Gastroesophageal sphincter (tissue), 3 donors: Measurements from ENCODE around the gene DGLUCY.

Source experiments
- EP300 ChIP-seq: sonication (generic); formaldehyde crosslinking; IDR thresholded peaks from one replicate; pipeline ENCODE4 v1.6.1; 2017; ENCODE audit warnings: antibody characterized with exemption, mild to moderate bottlenecking
- TF ChIP-seq, protein P1 (sequence below), 4 experiments: fragments of 200-600 bp in 2 of 4; fragments of 450-650 bp in 2 of 4; sonication (generic) in 1 of 4; IDR thresholded peaks; one replicate each; pipeline ENCODE4 v1.5.1; 2017 to 2019; ENCODE audit warnings: antibody characterized with exemption in 4 of 4, mild to moderate bottlenecking in 2 of 4, moderate library complexity in 2 of 4

DNA sequence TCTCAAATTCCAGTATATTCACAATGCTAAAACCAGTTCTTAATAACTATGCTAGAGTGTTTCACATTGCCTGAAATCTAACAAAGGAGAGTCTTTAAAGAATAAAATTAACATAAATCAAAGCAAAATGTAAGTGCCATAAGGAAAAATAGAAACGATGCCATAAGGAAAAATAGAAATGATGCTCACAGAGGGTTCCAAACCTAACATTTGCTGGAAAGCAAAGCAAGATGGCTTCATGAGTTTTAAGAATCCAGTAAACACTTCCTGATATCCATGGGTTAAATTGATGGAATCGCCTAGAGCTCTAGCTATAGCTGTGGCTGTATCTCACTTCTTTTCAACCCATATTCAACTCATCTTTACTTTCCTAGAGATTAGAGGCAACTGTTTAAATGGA, 66.7 kb downstream of the DGLUCY start:
- TF ChIP-seq, protein P1, sequence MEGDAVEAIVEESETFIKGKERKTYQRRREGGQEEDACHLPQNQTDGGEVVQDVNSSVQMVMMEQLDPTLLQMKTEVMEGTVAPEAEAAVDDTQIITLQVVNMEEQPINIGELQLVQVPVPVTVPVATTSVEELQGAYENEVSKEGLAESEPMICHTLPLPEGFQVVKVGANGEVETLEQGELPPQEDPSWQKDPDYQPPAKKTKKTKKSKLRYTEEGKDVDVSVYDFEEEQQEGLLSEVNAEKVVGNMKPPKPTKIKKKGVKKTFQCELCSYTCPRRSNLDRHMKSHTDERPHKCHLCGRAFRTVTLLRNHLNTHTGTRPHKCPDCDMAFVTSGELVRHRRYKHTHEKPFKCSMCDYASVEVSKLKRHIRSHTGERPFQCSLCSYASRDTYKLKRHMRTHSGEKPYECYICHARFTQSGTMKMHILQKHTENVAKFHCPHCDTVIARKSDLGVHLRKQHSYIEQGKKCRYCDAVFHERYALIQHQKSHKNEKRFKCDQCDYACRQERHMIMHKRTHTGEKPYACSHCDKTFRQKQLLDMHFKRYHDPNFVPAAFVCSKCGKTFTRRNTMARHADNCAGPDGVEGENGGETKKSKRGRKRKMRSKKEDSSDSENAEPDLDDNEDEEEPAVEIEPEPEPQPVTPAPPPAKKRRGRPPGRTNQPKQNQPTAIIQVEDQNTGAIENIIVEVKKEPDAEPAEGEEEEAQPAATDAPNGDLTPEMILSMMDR (IDR thresholded peaks at IDR 0.05) = no peak
- TF ChIP-seq EP300 = no peak
